Measurements from ENCODE around the gene NPIPB2.
"Not testable (repeated sequence)": the region's sequence is repeated elsewhere in the genome, so short reads cannot be mapped to it uniquely, and the experiment has no call there.

Gene NPIPB2
- long read RNA-seq, partial matches to known transcripts: 0 of 1 reads
- long read RNA-seq, other reads (novel, unspliced or antisense): 1 of 1 reads

DNA sequence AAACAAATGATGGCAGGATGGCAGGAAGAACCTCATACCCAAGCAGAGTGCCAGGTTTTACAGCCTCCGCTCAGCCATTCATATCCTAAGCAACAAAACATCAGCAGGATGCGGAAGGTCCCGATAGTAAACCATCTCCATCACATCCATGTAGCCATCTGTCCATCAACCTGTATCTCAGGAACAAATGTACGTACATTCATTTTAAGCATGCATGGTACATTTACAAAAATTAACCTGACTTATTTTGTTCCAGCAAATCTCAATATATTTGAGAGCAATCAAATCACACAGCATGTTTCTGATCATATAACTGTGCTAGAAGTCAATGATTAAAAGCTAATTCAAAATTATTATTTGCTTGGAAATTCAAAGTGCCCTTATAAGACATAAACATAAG lies at the start of gene NPIPB2:
Gene NPIPB2 (minus strand): TSS at position 101 of the 400 bp plus-strand sequence. CDS start 0 bp downstream, at position 101.
- DNase-seq (ENCODE audit: low read depth in 1 of 2, low spot score in 1 of 2): not testable (repeated sequence)

DNA sequence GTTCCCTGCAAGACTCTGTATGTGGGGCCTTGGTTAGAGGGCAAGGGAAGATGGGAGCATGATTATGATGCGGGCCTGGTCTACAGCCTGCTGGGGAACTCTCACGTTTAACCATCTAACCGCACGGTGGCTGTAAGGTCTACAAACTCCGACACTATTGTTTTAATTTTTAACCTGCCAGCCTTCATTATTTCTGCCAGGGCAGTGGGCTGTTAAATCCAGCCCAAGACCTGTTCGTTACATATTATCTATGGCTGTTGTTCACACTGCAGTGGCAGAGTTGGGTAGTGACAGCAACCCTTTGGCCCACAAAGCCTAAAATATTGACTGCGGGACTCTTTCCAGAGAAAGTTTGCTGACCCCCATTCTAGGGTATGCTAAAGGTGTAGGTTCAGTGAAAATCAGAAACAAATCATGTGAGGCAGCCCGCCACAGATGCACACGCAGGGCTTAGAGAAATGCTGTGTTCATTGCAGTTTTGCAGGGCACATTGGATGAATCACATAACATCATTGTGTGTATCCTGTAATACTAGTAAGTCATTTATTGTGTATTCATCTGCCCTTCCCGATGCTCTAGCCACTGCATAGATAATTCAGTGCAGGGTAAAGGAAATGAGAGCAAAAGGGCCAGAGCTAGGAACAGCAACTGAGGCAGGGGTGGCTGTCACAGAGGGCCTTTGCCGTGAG lies 49.0 kb upstream of the NPIPB2 start:
- no peak overlapping the region; the same call in 1 of the 2 replicates for H3K27ac ChIP-seq (replicated peaks)
- DNase-seq (ENCODE audit: low read depth in 1 of 2, low spot score in 1 of 2): no peak
- H3K4me3 ChIP-seq (replicated peaks; ENCODE audit: insufficient read depth, low read length): no peak overlapping the region
- TF ChIP-seq POLR2AphosphoS5 (IDR thresholded peaks at IDR 0.05; ENCODE audit: low read depth) (no peak), GABPA (IDR thresholded peaks at IDR 0.05; ENCODE audit: low read depth) (no peak), SPI1 (IDR thresholded peaks at IDR 0.05; ENCODE audit: borderline replicate concordance, low read depth) (no peak)
- TF ChIP-seq, protein P1, sequence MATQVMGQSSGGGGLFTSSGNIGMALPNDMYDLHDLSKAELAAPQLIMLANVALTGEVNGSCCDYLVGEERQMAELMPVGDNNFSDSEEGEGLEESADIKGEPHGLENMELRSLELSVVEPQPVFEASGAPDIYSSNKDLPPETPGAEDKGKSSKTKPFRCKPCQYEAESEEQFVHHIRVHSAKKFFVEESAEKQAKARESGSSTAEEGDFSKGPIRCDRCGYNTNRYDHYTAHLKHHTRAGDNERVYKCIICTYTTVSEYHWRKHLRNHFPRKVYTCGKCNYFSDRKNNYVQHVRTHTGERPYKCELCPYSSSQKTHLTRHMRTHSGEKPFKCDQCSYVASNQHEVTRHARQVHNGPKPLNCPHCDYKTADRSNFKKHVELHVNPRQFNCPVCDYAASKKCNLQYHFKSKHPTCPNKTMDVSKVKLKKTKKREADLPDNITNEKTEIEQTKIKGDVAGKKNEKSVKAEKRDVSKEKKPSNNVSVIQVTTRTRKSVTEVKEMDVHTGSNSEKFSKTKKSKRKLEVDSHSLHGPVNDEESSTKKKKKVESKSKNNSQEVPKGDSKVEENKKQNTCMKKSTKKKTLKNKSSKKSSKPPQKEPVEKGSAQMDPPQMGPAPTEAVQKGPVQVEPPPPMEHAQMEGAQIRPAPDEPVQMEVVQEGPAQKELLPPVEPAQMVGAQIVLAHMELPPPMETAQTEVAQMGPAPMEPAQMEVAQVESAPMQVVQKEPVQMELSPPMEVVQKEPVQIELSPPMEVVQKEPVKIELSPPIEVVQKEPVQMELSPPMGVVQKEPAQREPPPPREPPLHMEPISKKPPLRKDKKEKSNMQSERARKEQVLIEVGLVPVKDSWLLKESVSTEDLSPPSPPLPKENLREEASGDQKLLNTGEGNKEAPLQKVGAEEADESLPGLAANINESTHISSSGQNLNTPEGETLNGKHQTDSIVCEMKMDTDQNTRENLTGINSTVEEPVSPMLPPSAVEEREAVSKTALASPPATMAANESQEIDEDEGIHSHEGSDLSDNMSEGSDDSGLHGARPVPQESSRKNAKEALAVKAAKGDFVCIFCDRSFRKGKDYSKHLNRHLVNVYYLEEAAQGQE (IDR thresholded peaks at IDR 0.05; ENCODE audit: insufficient replicate concordance, low read depth): no peak
- TF ChIP-seq, protein P2, sequence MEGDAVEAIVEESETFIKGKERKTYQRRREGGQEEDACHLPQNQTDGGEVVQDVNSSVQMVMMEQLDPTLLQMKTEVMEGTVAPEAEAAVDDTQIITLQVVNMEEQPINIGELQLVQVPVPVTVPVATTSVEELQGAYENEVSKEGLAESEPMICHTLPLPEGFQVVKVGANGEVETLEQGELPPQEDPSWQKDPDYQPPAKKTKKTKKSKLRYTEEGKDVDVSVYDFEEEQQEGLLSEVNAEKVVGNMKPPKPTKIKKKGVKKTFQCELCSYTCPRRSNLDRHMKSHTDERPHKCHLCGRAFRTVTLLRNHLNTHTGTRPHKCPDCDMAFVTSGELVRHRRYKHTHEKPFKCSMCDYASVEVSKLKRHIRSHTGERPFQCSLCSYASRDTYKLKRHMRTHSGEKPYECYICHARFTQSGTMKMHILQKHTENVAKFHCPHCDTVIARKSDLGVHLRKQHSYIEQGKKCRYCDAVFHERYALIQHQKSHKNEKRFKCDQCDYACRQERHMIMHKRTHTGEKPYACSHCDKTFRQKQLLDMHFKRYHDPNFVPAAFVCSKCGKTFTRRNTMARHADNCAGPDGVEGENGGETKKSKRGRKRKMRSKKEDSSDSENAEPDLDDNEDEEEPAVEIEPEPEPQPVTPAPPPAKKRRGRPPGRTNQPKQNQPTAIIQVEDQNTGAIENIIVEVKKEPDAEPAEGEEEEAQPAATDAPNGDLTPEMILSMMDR (IDR thresholded peaks at IDR 0.05; ENCODE audit: insufficient read depth, low read length): no peak
- H3K27me3 ChIP-seq (ENCODE audit: insufficient read depth, poor library complexity, severe bottlenecking): no peaks in the 10 kb centered on the region

More for the DNA sequence above, at the start of gene NPIPB2:
- not testable (repeated sequence) for H3K27me3 ChIP-seq (ENCODE audit: insufficient read depth, poor library complexity, severe bottlenecking); H3K27ac ChIP-seq (replicated peaks); H3K4me3 ChIP-seq (replicated peaks; ENCODE audit: insufficient read depth, low read length)

DNA sequence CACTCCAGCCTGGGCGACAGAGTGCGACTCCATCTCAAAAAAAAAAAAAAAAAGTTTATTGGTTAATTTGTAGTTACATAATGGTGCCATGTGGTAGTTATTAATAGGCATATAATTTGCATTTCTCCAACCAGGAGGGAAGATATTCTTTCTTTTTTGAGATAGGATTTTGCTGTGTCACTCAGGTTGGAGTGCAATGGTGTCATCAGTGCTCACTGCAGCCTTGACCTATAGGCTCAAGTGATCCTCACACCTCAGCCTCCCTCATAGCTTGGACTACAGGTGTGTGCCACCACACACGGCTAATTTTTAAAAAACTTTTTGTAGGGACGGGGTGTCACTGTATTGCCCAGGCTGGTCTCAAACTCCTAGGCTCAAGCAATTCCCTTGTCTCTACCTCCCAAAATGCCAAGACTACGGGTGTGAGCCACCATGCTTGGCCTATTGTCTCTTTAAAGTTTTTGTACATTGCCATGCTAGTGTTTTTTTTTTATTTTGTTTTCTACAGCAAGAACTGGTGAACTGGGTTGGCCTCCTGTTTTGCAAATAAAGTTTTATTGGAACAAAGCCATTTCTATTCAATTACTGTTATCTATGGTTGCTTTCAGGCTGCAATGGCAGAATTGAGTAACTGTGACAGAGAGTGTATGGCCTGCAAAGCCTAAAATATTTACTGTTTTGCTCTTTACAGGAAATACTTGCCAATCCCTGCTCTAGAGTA lies 46.6 kb upstream of the NPIPB2 start:
- Histone ChIP-seq H3K27ac (replicated peaks) (no peak overlapping the region), H3K27me3 (ENCODE audit: insufficient read depth, poor library complexity, severe bottlenecking) (no peaks in the 10 kb centered on the region), H3K4me3 (replicated peaks; ENCODE audit: insufficient read depth, low read length) (no peak overlapping the region)
- no peak for DNase-seq (ENCODE audit: low read depth in 1 of 2, low spot score in 1 of 2)
- TF ChIP-seq POLR2AphosphoS5 (IDR thresholded peaks at IDR 0.05; ENCODE audit: low read depth) (no peak), SPI1 (IDR thresholded peaks at IDR 0.05; ENCODE audit: borderline replicate concordance, low read depth) (no peak), GABPA (IDR thresholded peaks at IDR 0.05; ENCODE audit: low read depth) (no peak)
- TF ChIP-seq, protein P1 (IDR thresholded peaks at IDR 0.05; ENCODE audit: insufficient replicate concordance, low read depth): no peak
- TF ChIP-seq, protein P2 (IDR thresholded peaks at IDR 0.05; ENCODE audit: insufficient read depth, low read length): no peak

DNA sequence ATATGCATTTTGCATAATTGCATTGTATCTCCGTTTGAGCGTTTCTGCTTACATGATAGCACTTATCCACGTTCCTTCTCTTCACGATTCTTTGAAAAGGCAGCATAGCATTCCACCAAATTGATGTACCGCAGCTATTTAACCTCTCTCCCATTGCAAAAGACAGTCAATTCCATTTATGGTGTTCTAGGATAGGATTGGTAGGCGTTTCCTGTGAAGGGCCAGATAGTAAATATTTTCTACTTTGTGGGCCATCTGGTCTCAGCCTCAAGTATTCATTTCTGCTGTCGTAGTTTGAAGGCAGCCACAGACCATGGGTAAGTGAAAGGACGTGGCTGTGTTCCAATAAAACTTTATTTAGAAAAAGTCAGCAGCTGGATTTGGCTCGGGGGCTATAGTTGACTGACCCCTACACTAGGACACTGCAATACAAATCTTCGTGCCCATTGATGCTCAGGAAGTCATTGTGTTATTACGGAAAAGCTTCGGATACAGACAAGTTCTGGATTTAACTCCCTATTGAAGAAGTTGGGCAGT lies 44.7 kb upstream of the NPIPB2 start:
- no peak overlapping the region for H3K4me3 ChIP-seq (replicated peaks; ENCODE audit: insufficient read depth, low read length)
- no peak for TF ChIP-seq POLR2AphosphoS5 (IDR thresholded peaks at IDR 0.05; ENCODE audit: low read depth)
- TF ChIP-seq SPI1 (IDR thresholded peaks at IDR 0.05; ENCODE audit: borderline replicate concordance, low read depth): no peak
- TF ChIP-seq, protein P1 (IDR thresholded peaks at IDR 0.05; ENCODE audit: insufficient replicate concordance, low read depth): no peak
- TF ChIP-seq GABPA (IDR thresholded peaks at IDR 0.05; ENCODE audit: low read depth): no peak
- TF ChIP-seq, protein P2 (IDR thresholded peaks at IDR 0.05; ENCODE audit: insufficient read depth, low read length): no peak
- DNase-seq (ENCODE audit: low read depth in 1 of 2, low spot score in 1 of 2): no peak
- no peaks in the 10 kb centered on the region for H3K27me3 ChIP-seq (ENCODE audit: insufficient read depth, poor library complexity, severe bottlenecking)
- H3K27ac ChIP-seq (replicated peaks): no peak overlapping the region

Data from HL-60 (cell line).